A549 (cell line): ENCODE measurements around the gene SCGB1D2. TPM values are rescaled to one million over a fixed set of nuclear protein-coding genes. Genes with fewer than 3 reads are reported as not detected.

ENCODE experiments used
- ATAC-seq, 2 experiments: fragments of 200-7000 bp in 1 of 2; fragments of >200 bp in 1 of 2; cut with Nextera tagmentation in 1 of 2; cut with Tn5 transposase in 1 of 2; 3 replicates each; pipeline versions ENCODE4 v1.8.0 to v1.9.1; 2018 to 2020; ENCODE audit warnings: mild to moderate bottlenecking in 1 of 2, moderate library complexity in 1 of 2
- CTCF ChIA-PET: fragments of 300-600 bp; sonication (Branson Sonifier 250); formaldehyde crosslinking; extraction: SDS; loops from one replicate; lab custom pipeline; 2021; ENCODE audit warnings: antibody characterized with exemption, inconsistent platforms; lab: Yijun Ruan, JAX
- POLR2A ChIA-PET: fragments of 350-600 bp; formaldehyde crosslinking; extraction: SDS; loops from one replicate; lab custom pipeline; 2021; ENCODE audit warnings: antibody characterized with exemption, inconsistent platforms; lab: Yijun Ruan, JAX
- DNase-seq, 2 experiments: peaks; one replicate each; pipeline versions ENCODE4 v3.0.0 to v3.0.0-alpha.2; 2011 to 2016; ENCODE audit warnings: low read depth in 1 of 2, low spot score in 1 of 2
- FAIRE-seq: peaks from 2 replicates; lab custom pipeline; 2011; peaks lifted over from hg19 to GRCh38; lab: Jason Lieb, UNC
- H3K27ac ChIP-seq, 2 experiments: fragments of >200 bp; sonication (Bioruptor Twin); formaldehyde crosslinking; 3 replicates each; pipeline ENCODE4 v1.5.1; 2016 to 2017
- H3K4me1 ChIP-seq: fragments of >200 bp; sonication (Bioruptor Twin); formaldehyde crosslinking; 3 replicates; pipeline ENCODE4 v1.6.1; 2016
- H3K4me2 ChIP-seq: fragments of >200 bp; sonication (Bioruptor Twin); formaldehyde crosslinking; 3 replicates; pipeline ENCODE4 v1.6.1; 2016
- H3K4me3 ChIP-seq: fragments of >200 bp; sonication (Bioruptor Twin); formaldehyde crosslinking; 3 replicates; pipeline ENCODE4 v1.5.1; 2016
- H3K9me3 ChIP-seq: fragments of >200 bp; sonication (Bioruptor Twin); formaldehyde crosslinking; 3 replicates; pipeline ENCODE4 v1.6.1; 2016
- BHLHE40 ChIP-seq: IDR thresholded peaks from 2 replicates; pipeline ENCODE4 v1.6.1; 2012; ENCODE audit warnings: low read depth, low read length, inconsistent platforms
- CBX2 ChIP-seq: fragments of 200-600 bp; sonication (generic); IDR thresholded peaks from 2 replicates; pipeline ENCODE4 v1.6.1; 2016; ENCODE audit warnings: low read depth, mild to moderate bottlenecking, borderline replicate concordance
- CEBPB ChIP-seq, 2 experiments: fragments of >200 bp in 1 of 2; sonication (Bioruptor Twin) in 1 of 2; formaldehyde crosslinking in 1 of 2; IDR thresholded peaks; 2 replicates each; pipeline ENCODE4 v1.6.1; 2012 to 2016
- E2F6 ChIP-seq: IDR thresholded peaks from 2 replicates; pipeline ENCODE4 v1.6.1; 2012; ENCODE audit warnings: low read depth, borderline replicate concordance
- EHF ChIP-seq: fragments of 250-450 bp; sonication (Bioruptor Pico); IDR thresholded peaks from 2 replicates; pipeline ENCODE4 v1.5.0; 2020; ENCODE audit warnings: mild to moderate bottlenecking
- EP300 ChIP-seq, 2 experiments: fragments of >200 bp; sonication (Bioruptor Twin); formaldehyde crosslinking; IDR thresholded peaks; 2 replicates in 1 of 2; 3 replicates in 1 of 2; pipeline ENCODE4 v1.6.1; 2016 to 2017
- FOSL2 ChIP-seq, 2 experiments: fragments of 450-650 bp in 1 of 2; fragments of >200 bp in 1 of 2; sonication (Bioruptor Twin) in 1 of 2; formaldehyde crosslinking; IDR thresholded peaks; 2 replicates each; pipeline versions ENCODE4 v1.5.0 to v1.6.1; 2016 to 2020; ENCODE audit warnings: mild to moderate bottlenecking in 1 of 2, moderate library complexity in 1 of 2
- FOXS1 ChIP-seq: fragments of 250-450 bp; sonication (Bioruptor Pico); IDR thresholded peaks from 2 replicates; pipeline ENCODE4 v1.5.0; 2020; ENCODE audit warnings: mild to moderate bottlenecking, moderate library complexity
- HES2 ChIP-seq: fragments of >200 bp; sonication (Bioruptor Twin); formaldehyde crosslinking; IDR thresholded peaks from 2 replicates; pipeline ENCODE4 v1.6.1; 2016
- HOXA7 ChIP-seq: fragments of 250-450 bp; sonication (Bioruptor Pico); IDR thresholded peaks from 2 replicates; pipeline ENCODE4 v1.5.0; 2020; ENCODE audit warnings: mild to moderate bottlenecking, moderate library complexity
- HOXB5 ChIP-seq: fragments of 250-450 bp; sonication (Bioruptor Pico); IDR thresholded peaks from 2 replicates; pipeline ENCODE4 v1.5.0; 2020; ENCODE audit warnings: mild to moderate bottlenecking, moderate library complexity
- JUNB ChIP-seq: fragments of >200 bp; sonication (Bioruptor Twin); formaldehyde crosslinking; IDR thresholded peaks from 2 replicates; pipeline ENCODE4 v1.6.1; 2016
- MYC ChIP-seq: IDR thresholded peaks from 2 replicates; pipeline ENCODE4 v1.6.1; 2012; ENCODE audit warnings: mild to moderate bottlenecking, inconsistent platforms, low read length, improper control_type of control experiment, borderline replicate concordance
- NR3C1 ChIP-seq: fragments of >200 bp; sonication (Bioruptor Twin); formaldehyde crosslinking; IDR thresholded peaks from 3 replicates; pipeline ENCODE4 v1.6.1; 2017
- PHF8 ChIP-seq: fragments of 200-600 bp; sonication (generic); IDR thresholded peaks from 2 replicates; pipeline ENCODE4 v1.6.1; 2016; ENCODE audit warnings: low read depth, mild to moderate bottlenecking, antibody characterized with exemption, moderate library complexity, borderline replicate concordance
- POLR2AphosphoS2 ChIP-seq: conservative IDR thresholded peaks from 2 replicates; pipeline ENCODE4 v1.6.1; 2012; ENCODE audit warnings: low read length, improper control_type of control experiment, inconsistent platforms
- RAD21 ChIP-seq, 2 experiments: fragments of >200 bp in 1 of 2; sonication (Bioruptor Twin) in 1 of 2; formaldehyde crosslinking in 1 of 2; IDR thresholded peaks in 1 of 2; conservative IDR thresholded peaks in 1 of 2; 2 replicates in 1 of 2; 3 replicates in 1 of 2; pipeline ENCODE4 v1.6.1; 2012 to 2018; ENCODE audit warnings: inconsistent platforms in 1 of 2
- RCOR1 ChIP-seq: fragments of 150-350 bp; IDR thresholded peaks from 2 replicates; pipeline ENCODE4 v1.6.1; 2014; ENCODE audit warnings: antibody characterized with exemption, low read length, low read depth
- REST ChIP-seq: fragments of 200-600 bp; sonication (generic); IDR thresholded peaks from 2 replicates; pipeline ENCODE4 v1.6.1; 2016; ENCODE audit warnings: antibody characterized with exemption, mild to moderate bottlenecking, moderate library complexity
- SREBF2 ChIP-seq: fragments of 450-650 bp; IDR thresholded peaks from 2 replicates; pipeline ENCODE4 v1.6.1; 2014; ENCODE audit warnings: mild to moderate bottlenecking, moderate library complexity
- TFCP2L1 ChIP-seq: fragments of 250-450 bp; sonication (Bioruptor Pico); IDR thresholded peaks from 2 replicates; pipeline ENCODE4 v1.5.0; 2021; ENCODE audit warnings: mild to moderate bottlenecking
- TP53 ChIP-seq: fragments of 250-450 bp; sonication (Bioruptor Pico); IDR thresholded peaks from 2 replicates; pipeline ENCODE4 v1.5.0; 2021; ENCODE audit warnings: mild to moderate bottlenecking, moderate library complexity
- ZC3H11A ChIP-seq: fragments of 450-650 bp; IDR thresholded peaks from 2 replicates; pipeline ENCODE4 v1.6.1; 2014; ENCODE audit warnings: antibody characterized with exemption, mild to moderate bottlenecking
- ZNF302 ChIP-seq: fragments of 250-450 bp; sonication (Bioruptor Pico); IDR thresholded peaks from 2 replicates; pipeline ENCODE4 v1.9.0; 2021; ENCODE audit warnings: inconsistent platforms, mild to moderate bottlenecking, moderate library complexity
- ZSCAN20 ChIP-seq: fragments of 250-450 bp; sonication (Bioruptor Pico); IDR thresholded peaks from 2 replicates; pipeline ENCODE4 v1.8.0; 2022; ENCODE audit warnings: mild to moderate bottlenecking, moderate library complexity
- WGBS: methylation state at CpG from one replicate; pipeline ENCODE4 v1.1.6; 2017; ENCODE audit errors: missing lambda C conversion rate; 5-methylcytosine and 5-hydroxymethylcytosine counted together
- polyA plus RNA-seq, 4 experiments: library from polyadenylated mRNA; depleted of rRNA in 3 of 4; stranded (reverse); fragments of >200 nt; fragmentation: RNase III in 1 of 4; extraction: RNeasy Plus Mini Kit Qiagen cat#74134 plus additional on column Dnase treatment in 1 of 4; gene quantifications; 2 replicates in 3 of 4; 3 replicates in 1 of 4; pipeline ENCODE4 v1.2.3, GENCODE V29; 2011 to 2017

The SCGB1D2 gene
- polyA plus RNA-seq, 2 of the 4 experiments (the other 2 are of a cell fraction): not detected

- H3K4me1 ChIP-seq: no peaks in the 10 kb centered on the region
- FAIRE-seq: no peak
- POLR2A ChIA-PET: no interaction called here
- no peak overlapping the region for H3K27ac ChIP-seq
- TF ChIP-seq HOXB5 (CRISPR knock-in tag) (no peak), RAD21 (conservative IDR thresholded peaks at IDR 0.05 in 1 of 2, IDR thresholded peaks at IDR 0.05 in 1 of 2) (no peak), E2F6 (no peak), JUNB (no peak), REST (no peak), RCOR1 (no peak), ZSCAN20 (CRISPR knock-in tag) (no peak), ZNF302 (no peak), EHF (CRISPR knock-in tag) (no peak)
- CTCF ChIA-PET: interaction anchor here (1.0 kb wide), 1 partner anchor 42 kb away, joined by 4 read pairs; no protein-coding TSS in a partner anchor
- 64% methylated on average over 1 of the region's 1 CpG for WGBS
- no peak overlapping the region for H3K4me3 ChIP-seq
- no peak for DNase-seq
- no peak overlapping the region for H3K4me2 ChIP-seq
- no peak for ATAC-seq
- H3K9me3 ChIP-seq: no peaks in the 10 kb centered on the region
Observed at GRCh38 chr11:62264004-62264403, 22.0 kb downstream of the SCGB1D2 start.

- H3K4me3 ChIP-seq: no peak overlapping the region
- FAIRE-seq (no peak), DNase-seq (no peak)
Observed at GRCh38 chr11:62266558-62266957, 24.5 kb downstream of the SCGB1D2 start.

GRCh38 chr11:62267050-62267449 lies 25.0 kb downstream of the SCGB1D2 start:
- no peak for TF ChIP-seq JUNB
- no peak for TF ChIP-seq POLR2AphosphoS2
- no peak for TF ChIP-seq HOXA7 (CRISPR knock-in tag)
- TF ChIP-seq TP53: no peak
- no peak for TF ChIP-seq ZC3H11A
- ATAC-seq (no peak), FAIRE-seq (no peak), DNase-seq (no peak)
- CTCF ChIA-PET: interaction anchor here (0.9 to 1.5 kb wide), 3 partner anchors 44 to 96 kb away, joined by 4 to 5 read pairs (median 5); no protein-coding TSS in a partner anchor
- no peak overlapping the region for H3K27ac ChIP-seq
- H3K4me1 ChIP-seq: no peaks in the 10 kb centered on the region
- POLR2A ChIA-PET: no interaction called here
- H3K4me2 ChIP-seq: no peak overlapping the region
- WGBS: 38% methylated on average over 1 of the region's 1 CpG
- no peak overlapping the region for H3K4me3 ChIP-seq
- H3K9me3 ChIP-seq: no peaks in the 10 kb centered on the region

More at GRCh38 chr11:62266558-62266957, 24.5 kb downstream of the SCGB1D2 start:
- CTCF ChIA-PET: interaction anchor here (0.7 to 1.5 kb wide), 4 partner anchors 44 to 95 kb away, joined by 3 to 5 read pairs (median 4); no protein-coding TSS in a partner anchor
- H3K27ac ChIP-seq: no peak overlapping the region
- no peak overlapping the region for H3K4me2 ChIP-seq
- H3K9me3 ChIP-seq: no peaks in the 10 kb centered on the region
- no peaks in the 10 kb centered on the region for H3K4me1 ChIP-seq
- TF ChIP-seq FOSL2 (IDR thresholded peaks at IDR 0.05): no peak
- TF ChIP-seq FOSL2 (CRISPR knock-in tag; IDR thresholded peaks at IDR 0.05): 0 out of 2 replicates have a peak, but pooled peaks have one; percentile 18
- TF ChIP-seq HOXA7 (CRISPR knock-in tag): no peak
- no peak for TF ChIP-seq TP53
- TF ChIP-seq MYC: no peak
- POLR2A ChIA-PET: no interaction called here
- WGBS: 10% methylated on average over 4 of the region's 4 CpGs
- peak in 1 of 2 experiments; percentile 18; a peak in 1 of 6 replicates for ATAC-seq

GRCh38 chr11:62267576-62267975 lies 25.5 kb downstream of the SCGB1D2 start:
- TF ChIP-seq CEBPB (IDR thresholded peaks at IDR 0.05) (no peak), TFCP2L1 (CRISPR knock-in tag) (no peak), SREBF2 (no peak), EP300 (IDR thresholded peaks at IDR 0.05) (no peak), CBX2 (no peak), ZC3H11A (no peak), HES2 (no peak), FOXS1 (CRISPR knock-in tag) (no peak), BHLHE40 (no peak), PHF8 (no peak), NR3C1 (no peak)
- Histone ChIP-seq H3K9me3 (no peaks in the 10 kb centered on the region), H3K4me3 (no peak overlapping the region), H3K4me1 (no peaks in the 10 kb centered on the region), H3K27ac (no peak overlapping the region), H3K4me2 (no peak overlapping the region)
- WGBS: 44% methylated on average over 3 of the region's 3 CpGs
- CTCF ChIA-PET: interaction anchor here (0.9 to 1.9 kb wide), 4 partner anchors 43 to 96 kb away, joined by 3 to 5 read pairs (median 5); no protein-coding TSS in a partner anchor
- no peak for DNase-seq
- no peak for FAIRE-seq
- POLR2A ChIA-PET: no interaction called here
- ATAC-seq: no peak
